Stomach (tissue), 4 donors: ENCODE results near the gene LRRC4C.

Experiments used
- CTCF ChIP-seq, 7 experiments: fragments of 450-650 bp in 4 of 7; fragments of 200-600 bp in 3 of 7; sonication (generic) in 3 of 7; IDR thresholded peaks; one replicate each; pipeline ENCODE4 v1.5.1; 2016 to 2019; ENCODE audit warnings: antibody characterized with exemption in 7 of 7, control low read depth in 2 of 7, mild to moderate bottlenecking in 1 of 7
- POLR2A ChIP-seq, 4 donors: fragments of 450-650 bp; IDR thresholded peaks; one replicate each; pipeline ENCODE4 v1.6.1; 2016; ENCODE audit warnings: antibody characterized with exemption in 4 of 4, control low read depth in 2 of 4, mild to moderate bottlenecking in 1 of 4, moderate library complexity in 1 of 4
- POLR2AphosphoS5 ChIP-seq, 3 donors: sonication (generic); formaldehyde crosslinking; IDR thresholded peaks; one replicate each; pipeline ENCODE4 v1.6.1; 2016; ENCODE audit warnings: antibody characterized with exemption in 3 of 3

GRCh38 chr11:40302669-40303068 is 1156.8 kb downstream of the LRRC4C start:
- TF ChIP-seq CTCF (IDR thresholded peaks at IDR 0.05) (no peak), POLR2A (IDR thresholded peaks at IDR 0.05) (no peak), POLR2AphosphoS5 (IDR thresholded peaks at IDR 0.05) (no peak)
